ENCODE results near the gene TRIM72. TPM values are rescaled to one million over a fixed set of nuclear protein-coding genes. Genes with fewer than 3 reads are reported as not detected.

Gene TRIM72
- polyA plus RNA-seq, 3 donors: 0.04 TPM; not detected in 2

- H3K36me3 ChIP-seq (replicated peaks in 1 of 2; ENCODE audit: control insufficient read depth in 1 of 2, insufficient read depth in 2 of 2, low read length in 2 of 2): peaks cover 94 to 100% of the 10 kb centered on the region in 2 donors
- peaks cover 95% of the 10 kb centered on the region for H3K79me2 ChIP-seq (ENCODE audit: insufficient read depth, low read length)
- intact Hi-C loops (cut with micrococcal nuclease): no loop called here
- H3K4me3 ChIP-seq (replicated peaks in 1 of 3; ENCODE audit: low read depth in 2 of 3, low read length in 3 of 3): no peak overlapping the region
- peaks cover 12% of the 10 kb centered on the region in 2 donors for H3K4me1 ChIP-seq (ENCODE audit: control insufficient read depth in 1 of 2, insufficient read depth in 2 of 2, low read length in 2 of 2)
- peak overlapping the region in 3 of 7 donors; percentile 26 to 73 (median 44) for H3K27ac Mint-ChIP-seq
- H3K9ac ChIP-seq (ENCODE audit: insufficient read depth, low read length, poor library complexity, severe bottlenecking): no peak overlapping the region
- H3K27ac ChIP-seq (ENCODE audit: low read depth in 1 of 2, low read length in 2 of 2): no peak overlapping the region
- TF ChIP-seq CTCF (IDR thresholded peaks at IDR 0.05): no peak
- peaks cover 87 to 99% of the 10 kb centered on the region in 2 donors for H3K36me3 Mint-ChIP-seq
- DNase-seq: no peak
- peaks cover 19% of the 10 kb centered on the region for H3K4me1 Mint-ChIP-seq
- H3K4me3 Mint-ChIP-seq: no peak overlapping the region
- peaks cover 100% of the 10 kb centered on the region for H4K20me1 ChIP-seq (ENCODE audit: insufficient read depth, low read length)
- peaks cover 0 to 2% (median 0%) of the 10 kb centered on the region in 3 donors for H3K27me3 Mint-ChIP-seq (ENCODE audit: low read depth in 3 of 3)
- H3K4me2 ChIP-seq (replicated peaks; ENCODE audit: extremely low read depth, low read length, poor library complexity, severe bottlenecking): no peak overlapping the region
- H3K27me3 ChIP-seq (ENCODE audit: control insufficient read depth in 2 of 2, insufficient read depth in 2 of 2, low read length in 2 of 2): no peaks in the 10 kb centered on the region
- no peak overlapping the region for H2AFZ ChIP-seq (ENCODE audit: insufficient read depth, low read depth, low read length, poor library complexity, severe bottlenecking)
- 98% methylated on average over 8 of the region's 17 CpGs for WGBS (ENCODE audit: insufficient coverage)
- H3K9me3 Mint-ChIP-seq: no peaks in the 10 kb centered on the region
- H3K9me3 ChIP-seq (replicated peaks in 1 of 2; ENCODE audit: control insufficient read depth in 1 of 2, insufficient read depth in 1 of 2, low read length in 2 of 2): no peaks in the 10 kb centered on the region
These were observed 23.0 kb upstream of the TRIM72 start for GRCh38 chr16:31190818-31191444.

DNA sequence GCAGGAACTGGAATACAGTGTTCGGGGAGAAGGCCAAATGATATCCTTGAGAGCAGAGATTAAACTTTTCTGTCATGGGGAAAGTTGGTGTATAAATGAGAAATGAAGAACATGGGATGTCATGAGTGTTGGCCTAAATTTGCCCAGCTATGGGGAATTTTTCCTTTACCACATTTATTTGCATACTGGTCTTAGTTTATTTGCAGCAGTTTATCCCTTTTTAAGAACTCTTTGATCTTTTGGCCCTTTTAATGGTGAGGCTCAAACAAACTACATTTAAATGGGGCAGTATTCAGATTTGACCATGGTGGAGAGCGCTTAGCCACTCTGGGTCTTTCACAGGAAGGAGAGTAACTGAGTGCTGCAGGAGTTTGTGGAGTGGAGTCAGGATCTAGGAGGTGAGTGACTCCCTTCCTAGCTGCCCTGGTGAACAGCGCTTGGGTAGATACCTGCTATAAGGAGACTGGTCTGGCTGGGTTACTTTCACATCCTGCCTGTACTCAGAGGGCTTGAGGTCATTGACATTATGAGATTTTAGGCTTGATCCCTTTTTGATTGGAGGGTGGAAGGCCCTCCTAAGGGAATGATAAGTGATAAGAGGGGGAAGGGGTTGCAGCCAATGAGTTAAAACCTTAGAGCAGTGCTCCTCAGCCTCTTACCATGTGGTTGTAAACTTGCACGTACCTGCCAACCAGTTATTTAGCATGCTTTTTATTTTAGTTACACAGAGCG, 22.1 kb upstream of the TRIM72 start:
- Mint-ChIP-seq H3K36me3 (peaks cover 84 to 99% of the 10 kb centered on the region in 2 donors), H3K27me3 (ENCODE audit: low read depth in 3 of 3) (peaks cover 0 to 2% (median 0%) of the 10 kb centered on the region in 3 donors), H3K4me1 (peaks cover 17% of the 10 kb centered on the region), H3K9me3 (no peaks in the 10 kb centered on the region), H3K27ac (peak overlapping the region in 3 of 7 donors; percentile 41 to 63 (median 52)), H3K4me3 (no peak overlapping the region)
- H3K4me1 ChIP-seq (ENCODE audit: control insufficient read depth in 1 of 2, insufficient read depth in 2 of 2, low read length in 2 of 2): peaks cover 7 to 9% of the 10 kb centered on the region in 2 donors
- H2AFZ ChIP-seq (ENCODE audit: insufficient read depth, low read depth, low read length, poor library complexity, severe bottlenecking): no peak overlapping the region
- peaks cover 93% of the 10 kb centered on the region for H3K79me2 ChIP-seq (ENCODE audit: insufficient read depth, low read length)
- peaks cover 100% of the 10 kb centered on the region for H4K20me1 ChIP-seq (ENCODE audit: insufficient read depth, low read length)
- no peak overlapping the region for H3K4me2 ChIP-seq (replicated peaks; ENCODE audit: extremely low read depth, low read length, poor library complexity, severe bottlenecking)
- no peak for TF ChIP-seq CTCF (IDR thresholded peaks at IDR 0.05)
- no peak overlapping the region for H3K4me3 ChIP-seq (replicated peaks in 1 of 3; ENCODE audit: low read depth in 2 of 3, low read length in 3 of 3)
- no peak overlapping the region for H3K9ac ChIP-seq (ENCODE audit: insufficient read depth, low read length, poor library complexity, severe bottlenecking)
- no peak for DNase-seq
- intact Hi-C loops (cut with micrococcal nuclease): no loop called here
- no peak overlapping the region for H3K27ac ChIP-seq (ENCODE audit: low read depth in 1 of 2, low read length in 2 of 2)
- no peaks in the 10 kb centered on the region for H3K9me3 ChIP-seq (replicated peaks in 1 of 2; ENCODE audit: control insufficient read depth in 1 of 2, insufficient read depth in 1 of 2, low read length in 2 of 2)
- H3K27me3 ChIP-seq (ENCODE audit: control insufficient read depth in 2 of 2, insufficient read depth in 2 of 2, low read length in 2 of 2): no peaks in the 10 kb centered on the region
- WGBS (ENCODE audit: insufficient coverage): 100% methylated on average over 3 of the region's 5 CpGs
- H3K36me3 ChIP-seq (replicated peaks in 1 of 2; ENCODE audit: control insufficient read depth in 1 of 2, insufficient read depth in 2 of 2, low read length in 2 of 2): peaks cover 96 to 100% of the 10 kb centered on the region in 2 donors
